ENCODE data around the gene MT2A. TPM values are rescaled to one million over a fixed set of nuclear protein-coding genes. Genes with fewer than 3 reads are reported as not detected.

MT2A gene
- total RNA-seq, 2 experiments from 2014 or later: 141 to 144 TPM

DNA sequence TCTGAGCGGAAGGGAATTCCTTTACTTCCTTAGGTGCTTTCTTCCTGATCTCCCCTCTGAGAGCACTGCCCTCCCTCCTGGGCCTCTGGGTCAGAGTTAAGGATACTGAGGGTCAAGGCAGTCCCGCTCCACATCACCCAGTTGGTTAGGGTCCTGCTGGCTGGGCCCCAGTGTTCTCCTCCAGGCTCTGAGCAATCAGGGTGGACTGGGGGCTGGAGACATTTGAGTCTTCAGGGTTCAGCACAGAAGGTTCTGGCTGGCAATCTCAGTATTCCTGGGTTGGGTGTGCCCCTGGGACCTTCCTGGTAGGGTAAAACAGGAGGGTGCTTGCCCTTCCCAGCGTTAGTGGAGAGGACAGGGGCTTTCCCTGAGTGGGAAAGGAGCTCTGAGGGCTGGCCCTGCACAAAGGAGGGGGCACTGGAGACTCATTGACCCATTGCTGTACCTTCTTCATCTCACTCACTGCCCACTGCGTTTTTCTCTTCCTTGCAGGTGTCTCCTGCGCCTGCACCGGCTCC, 24.5 kb downstream of the MT2A start:
- Mint-ChIP-seq H3K4me1 (ENCODE audit: low read depth) (peaks cover 20% of the 10 kb centered on the region), H3K27me3 (peaks cover 66% of the 10 kb centered on the region), H3K9me3 (no peaks in the 10 kb centered on the region), H3K27ac (no peak overlapping the region), H3K36me3 (ENCODE audit: low read depth) (no peaks in the 10 kb centered on the region), H3K4me3 (peak overlapping the region; percentile 38)
- DNase-seq (no peak), ATAC-seq (no peak)
- POLR2A ChIA-PET: interaction anchor here (0.6 to 0.7 kb wide), 2 partner anchors 12 to 29 kb away, joined by 3 read pairs; no protein-coding TSS in a partner anchor
- CTCF ChIA-PET: no interaction called here
- TF ChIP-seq, protein P1, sequence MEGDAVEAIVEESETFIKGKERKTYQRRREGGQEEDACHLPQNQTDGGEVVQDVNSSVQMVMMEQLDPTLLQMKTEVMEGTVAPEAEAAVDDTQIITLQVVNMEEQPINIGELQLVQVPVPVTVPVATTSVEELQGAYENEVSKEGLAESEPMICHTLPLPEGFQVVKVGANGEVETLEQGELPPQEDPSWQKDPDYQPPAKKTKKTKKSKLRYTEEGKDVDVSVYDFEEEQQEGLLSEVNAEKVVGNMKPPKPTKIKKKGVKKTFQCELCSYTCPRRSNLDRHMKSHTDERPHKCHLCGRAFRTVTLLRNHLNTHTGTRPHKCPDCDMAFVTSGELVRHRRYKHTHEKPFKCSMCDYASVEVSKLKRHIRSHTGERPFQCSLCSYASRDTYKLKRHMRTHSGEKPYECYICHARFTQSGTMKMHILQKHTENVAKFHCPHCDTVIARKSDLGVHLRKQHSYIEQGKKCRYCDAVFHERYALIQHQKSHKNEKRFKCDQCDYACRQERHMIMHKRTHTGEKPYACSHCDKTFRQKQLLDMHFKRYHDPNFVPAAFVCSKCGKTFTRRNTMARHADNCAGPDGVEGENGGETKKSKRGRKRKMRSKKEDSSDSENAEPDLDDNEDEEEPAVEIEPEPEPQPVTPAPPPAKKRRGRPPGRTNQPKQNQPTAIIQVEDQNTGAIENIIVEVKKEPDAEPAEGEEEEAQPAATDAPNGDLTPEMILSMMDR (IDR thresholded peaks at IDR 0.05): no peak
- intact Hi-C loops (cut with micrococcal nuclease): no loop called here

- CTCF ChIA-PET: interaction anchor here (1.0 kb wide), 1 partner anchor 15 kb away, joined by 3 read pairs; no protein-coding TSS in a partner anchor
- ATAC-seq (no peak), DNase-seq (no peak)
- peaks cover 68% of the 10 kb centered on the region for H3K27me3 Mint-ChIP-seq
- H3K36me3 Mint-ChIP-seq (ENCODE audit: low read depth): no peaks in the 10 kb centered on the region
- POLR2A ChIA-PET: no interaction called here
- H3K4me3 Mint-ChIP-seq: no peak overlapping the region
- no peaks in the 10 kb centered on the region for H3K9me3 Mint-ChIP-seq
- TF ChIP-seq, protein P1 (IDR thresholded peaks at IDR 0.05): no peak
- H3K27ac Mint-ChIP-seq: no peak overlapping the region
- H3K4me1 Mint-ChIP-seq (ENCODE audit: low read depth): peaks cover 23% of the 10 kb centered on the region
- intact Hi-C loops (cut with micrococcal nuclease): no loop called here
Observed at GRCh38 chr16:56633535-56633934, 25.2 kb downstream of the MT2A start.

GRCh38 chr16:56634715-56635440, 26.5 kb downstream of the MT2A start:
- H3K36me3 Mint-ChIP-seq (ENCODE audit: low read depth): no peaks in the 10 kb centered on the region
- intact Hi-C loops (cut with micrococcal nuclease): no loop called here

GRCh38 chr16:56635441-56635967, 27.1 kb downstream of the MT2A start:
- TF ChIP-seq, protein P1 (IDR thresholded peaks at IDR 0.05): no peak
- ChIA-PET CTCF (interaction anchor here (2.6 kb wide), 1 partner anchor 10 kb away, joined by 6 read pairs; the partner anchor contains the start of gene MT1E), POLR2A (no interaction called here)
- ATAC-seq: no peak
- H3K9me3 Mint-ChIP-seq: no peaks in the 10 kb centered on the region
- DNase-seq: peak; percentile 39
- no peaks in the 10 kb centered on the region for H3K36me3 Mint-ChIP-seq (ENCODE audit: low read depth)
- peaks cover 23% of the 10 kb centered on the region for H3K4me1 Mint-ChIP-seq (ENCODE audit: low read depth)
- peaks cover 83% of the 10 kb centered on the region for H3K27me3 Mint-ChIP-seq
- H3K4me3 Mint-ChIP-seq: peak overlapping the region; percentile 39
- intact Hi-C loops (cut with micrococcal nuclease): no loop called here
- no peak overlapping the region for H3K27ac Mint-ChIP-seq

More at GRCh38 chr16:56634715-56635440, 26.5 kb downstream of the MT2A start:
- Mint-ChIP-seq H3K27ac (no peak overlapping the region), H3K4me3 (peak overlapping the region; percentile 39), H3K4me1 (ENCODE audit: low read depth) (peaks cover 23% of the 10 kb centered on the region), H3K27me3 (peaks cover 79% of the 10 kb centered on the region), H3K9me3 (no peaks in the 10 kb centered on the region)
- ChIA-PET POLR2A (no interaction called here), CTCF (interaction anchor here (1.0 kb wide), 1 partner anchor 13 kb away, joined by 3 read pairs; no protein-coding TSS in a partner anchor)
- TF ChIP-seq, protein P1 (IDR thresholded peaks at IDR 0.05): no peak
- DNase-seq: no peak
- no peak for ATAC-seq
